Measurements from ENCODE around the gene MRPL22.

MRPL22 gene

GRCh38 chr5:154943527-154943926 lies 2.7 kb downstream of the MRPL22 start:
- TF ChIP-seq, protein P1, sequence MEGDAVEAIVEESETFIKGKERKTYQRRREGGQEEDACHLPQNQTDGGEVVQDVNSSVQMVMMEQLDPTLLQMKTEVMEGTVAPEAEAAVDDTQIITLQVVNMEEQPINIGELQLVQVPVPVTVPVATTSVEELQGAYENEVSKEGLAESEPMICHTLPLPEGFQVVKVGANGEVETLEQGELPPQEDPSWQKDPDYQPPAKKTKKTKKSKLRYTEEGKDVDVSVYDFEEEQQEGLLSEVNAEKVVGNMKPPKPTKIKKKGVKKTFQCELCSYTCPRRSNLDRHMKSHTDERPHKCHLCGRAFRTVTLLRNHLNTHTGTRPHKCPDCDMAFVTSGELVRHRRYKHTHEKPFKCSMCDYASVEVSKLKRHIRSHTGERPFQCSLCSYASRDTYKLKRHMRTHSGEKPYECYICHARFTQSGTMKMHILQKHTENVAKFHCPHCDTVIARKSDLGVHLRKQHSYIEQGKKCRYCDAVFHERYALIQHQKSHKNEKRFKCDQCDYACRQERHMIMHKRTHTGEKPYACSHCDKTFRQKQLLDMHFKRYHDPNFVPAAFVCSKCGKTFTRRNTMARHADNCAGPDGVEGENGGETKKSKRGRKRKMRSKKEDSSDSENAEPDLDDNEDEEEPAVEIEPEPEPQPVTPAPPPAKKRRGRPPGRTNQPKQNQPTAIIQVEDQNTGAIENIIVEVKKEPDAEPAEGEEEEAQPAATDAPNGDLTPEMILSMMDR (IDR thresholded peaks at IDR 0.05; ENCODE audit: control insufficient read depth, extremely low read depth, insufficient read depth) = no peak
- H3K4me3 ChIP-seq (ENCODE audit: low read depth, low read length) = no peak overlapping the region
- no peak for DNase-seq (ENCODE audit: low read depth)

- no peak overlapping the region for H3K4me3 ChIP-seq (ENCODE audit: low read depth, low read length)
- no peak for DNase-seq (ENCODE audit: low read depth)
- TF ChIP-seq, protein P1 (IDR thresholded peaks at IDR 0.05; ENCODE audit: control insufficient read depth, extremely low read depth, insufficient read depth) = no peak
Measured at GRCh38 chr5:154944716-154945115, 3.8 kb downstream of the MRPL22 start.

DNA sequence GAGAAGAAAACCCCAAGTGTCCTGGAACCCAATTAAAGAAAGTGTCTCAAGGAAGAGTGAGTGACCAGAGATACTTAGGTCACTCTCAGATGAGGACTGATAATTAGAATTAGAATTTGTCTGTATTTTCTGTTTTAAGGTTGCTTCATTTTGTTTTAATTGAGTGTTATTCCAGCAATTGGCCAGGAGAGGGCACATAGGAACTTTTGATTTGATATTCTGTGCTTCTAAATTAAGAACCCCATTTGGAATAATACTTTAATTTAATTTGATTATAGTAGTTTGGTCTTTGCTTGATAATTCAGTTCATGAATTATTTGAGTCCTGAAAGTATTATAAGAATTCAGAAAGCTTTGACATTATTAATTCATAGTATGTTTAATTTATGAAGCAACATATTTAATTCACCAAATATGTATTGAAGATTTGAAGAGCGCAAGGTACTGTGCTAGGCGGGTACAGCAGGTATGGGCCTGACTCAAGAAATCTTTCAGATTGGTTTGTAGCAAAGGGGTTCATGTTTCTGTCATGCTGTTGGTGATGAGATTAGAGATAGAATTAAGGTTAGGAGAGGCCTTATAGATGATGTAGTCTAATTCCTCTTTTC lies 4.9 kb downstream of the MRPL22 start:
- no peak overlapping the region for H3K4me3 ChIP-seq (ENCODE audit: low read depth, low read length)
- no peak for DNase-seq (ENCODE audit: low read depth)
- TF ChIP-seq, protein P1 (IDR thresholded peaks at IDR 0.05; ENCODE audit: control insufficient read depth, extremely low read depth, insufficient read depth) = peak; percentile 39; the same call in 1 of the 2 replicates

DNA sequence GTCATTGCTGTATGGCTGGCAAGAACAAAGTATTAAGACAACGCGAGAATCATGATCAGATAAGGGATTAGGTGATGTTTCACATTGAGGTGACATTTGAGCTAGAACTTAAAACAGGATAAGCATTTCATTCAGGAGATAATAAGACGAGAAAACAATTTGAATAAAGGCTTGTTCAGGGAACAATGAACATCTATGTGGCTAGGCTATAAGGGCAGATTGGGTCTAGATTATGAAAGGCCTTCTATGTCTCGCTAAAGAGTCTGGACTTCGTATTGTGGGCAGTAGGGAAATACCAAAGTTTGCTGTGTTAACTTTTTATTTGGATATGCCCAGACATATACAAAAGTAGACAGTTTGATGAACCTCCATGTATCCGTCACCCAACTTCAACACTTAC lies 6.9 kb downstream of the MRPL22 start:
- DNase-seq (ENCODE audit: low read depth) = no peak
- TF ChIP-seq, protein P1 (IDR thresholded peaks at IDR 0.05; ENCODE audit: control insufficient read depth, extremely low read depth, insufficient read depth) = no peak
- no peak overlapping the region for H3K4me3 ChIP-seq (ENCODE audit: low read depth, low read length)

- DNase-seq (ENCODE audit: low read depth) = no peak
- no peak overlapping the region for H3K4me3 ChIP-seq (ENCODE audit: low read depth, low read length)
- TF ChIP-seq, protein P1 (IDR thresholded peaks at IDR 0.05; ENCODE audit: control insufficient read depth, extremely low read depth, insufficient read depth) = no peak
Measured at GRCh38 chr5:154948313-154948712, 7.4 kb downstream of the MRPL22 start.

DNA sequence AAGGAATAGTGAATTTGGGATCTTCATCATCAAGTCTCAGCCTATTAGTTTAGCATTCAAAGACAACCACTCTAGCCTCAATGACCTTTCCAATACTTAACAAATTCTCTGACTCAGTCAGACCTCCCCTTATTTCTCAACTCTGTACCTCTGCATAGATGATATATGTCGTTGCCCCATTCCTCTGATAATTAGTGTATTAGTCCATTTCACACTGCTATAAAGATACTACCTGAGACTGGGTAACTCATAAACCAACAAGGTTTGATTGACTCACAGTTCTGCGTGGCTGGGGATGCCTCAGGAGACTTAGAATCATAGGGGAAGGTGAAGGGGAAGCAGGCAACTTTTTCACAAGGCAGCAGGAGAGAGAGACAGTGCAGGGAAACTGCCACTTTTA lies 8.9 kb downstream of the MRPL22 start:
- no peak overlapping the region for H3K4me3 ChIP-seq (ENCODE audit: low read depth, low read length)
- TF ChIP-seq, protein P1 (IDR thresholded peaks at IDR 0.05; ENCODE audit: control insufficient read depth, extremely low read depth, insufficient read depth) = no peak
- no peak for DNase-seq (ENCODE audit: low read depth)

DNA sequence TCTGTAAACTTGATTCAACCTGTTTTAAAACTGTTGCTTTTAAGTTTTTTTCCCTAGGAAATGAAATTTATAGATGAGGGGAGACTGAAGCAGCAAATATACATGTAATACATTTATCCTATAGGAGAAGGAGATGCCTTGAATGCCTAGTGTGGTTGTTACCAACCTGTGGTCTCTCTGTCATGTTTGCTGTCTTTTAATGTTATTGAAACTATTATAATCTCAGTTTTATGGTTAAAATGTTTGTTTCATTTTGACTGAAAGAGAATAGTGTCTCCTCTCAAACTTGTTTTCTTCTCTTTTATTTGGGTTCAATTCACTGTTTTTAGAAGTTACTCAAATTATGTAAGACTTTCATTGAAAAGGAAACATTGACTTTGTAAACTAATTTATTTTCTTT lies 15.8 kb downstream of the MRPL22 start:
- no peak overlapping the region for H3K4me3 ChIP-seq (ENCODE audit: low read depth, low read length)
- TF ChIP-seq, protein P1 (IDR thresholded peaks at IDR 0.05; ENCODE audit: control insufficient read depth, extremely low read depth, insufficient read depth) = no peak
- DNase-seq (ENCODE audit: low read depth) = no peak

Measured in LNCaP clone FGC (cell line).